H1 (cell line): ENCODE results near the gene FCAMR.

ENCODE experiments used
- ATF2 ChIP-seq: IDR thresholded peaks from 2 replicates; pipeline ENCODE4 v1.6.1; 2012; ENCODE audit warnings: low read length, inconsistent platforms
- CHD2 ChIP-seq: IDR thresholded peaks from 2 replicates; pipeline ENCODE4 v1.6.1; 2012; ENCODE audit warnings: low read length, improper control_type of control experiment
- CTCF ChIP-seq, 3 experiments: IDR thresholded peaks; 1 replicate in 2 of 3; 2 replicates in 1 of 3; pipeline versions ENCODE4 v1.5.1 to v1.6.1; 2011; ENCODE audit warnings: low read length in 3 of 3, mild to moderate bottlenecking in 3 of 3, inconsistent platforms in 2 of 3, low read depth in 1 of 3, moderate library complexity in 1 of 3; ENCODE audit not compliant: insufficient read depth in 1 of 3; ENCODE audit errors: control extremely low read depth in 1 of 3
- EGR1 ChIP-seq: IDR thresholded peaks from 2 replicates; pipeline ENCODE4 v1.6.1; 2011; ENCODE audit warnings: low read depth, low read length, borderline replicate concordance
- EP300 ChIP-seq, 2 experiments: IDR thresholded peaks; 1 replicate in 1 of 2; 2 replicates in 1 of 2; pipeline ENCODE4 v1.6.1; 2011 to 2012; ENCODE audit warnings: low read depth in 2 of 2, low read length in 2 of 2, mild to moderate bottlenecking in 2 of 2, borderline replicate concordance in 1 of 2, inconsistent platforms in 1 of 2, moderate library complexity in 1 of 2
- EZH2 ChIP-seq: fragments of 200-600 bp; sonication (generic); IDR thresholded peaks from 2 replicates; pipeline ENCODE4 v1.7.1; 2012; ENCODE audit warnings: low read depth, mild to moderate bottlenecking, moderate library complexity, low read length, inconsistent platforms; ENCODE audit not compliant: severe bottlenecking
- KDM1A ChIP-seq: fragments of 200-600, 300-600 bp; sonication (generic); IDR thresholded peaks from 2 replicates; pipeline ENCODE4 v1.7.1; 2016; ENCODE audit warnings: mild to moderate bottlenecking, low read length, borderline replicate concordance
- POLR2AphosphoS5 ChIP-seq: IDR thresholded peaks from 2 replicates; pipeline ENCODE4 v1.6.1; 2011; ENCODE audit warnings: low read depth, low read length
- POU5F1 ChIP-seq: IDR thresholded peaks from 2 replicates; pipeline ENCODE4 v1.6.1; 2011; ENCODE audit warnings: low read depth, mild to moderate bottlenecking, low read length, moderate library complexity
- SAP30 ChIP-seq: fragments of 300-600 bp; sonication (generic); IDR thresholded peaks from 2 replicates; pipeline ENCODE4 v1.7.1; 2012; ENCODE audit warnings: low read length, moderate library complexity, mild to moderate bottlenecking, inconsistent platforms; ENCODE audit not compliant: insufficient read depth, insufficient replicate concordance
- SUZ12 ChIP-seq: fragments of 200-600 bp; sonication (generic); IDR thresholded peaks from 2 replicates; pipeline ENCODE4 v1.6.1; 2012; ENCODE audit warnings: mild to moderate bottlenecking, inconsistent platforms, low read length, moderate library complexity, mixed read lengths
- TF ChIP-seq, protein P1 (sequence below): IDR thresholded peaks from 2 replicates; pipeline ENCODE4 v1.6.1; 2011; ENCODE audit warnings: low read length, improper control_type of control experiment

DNA sequence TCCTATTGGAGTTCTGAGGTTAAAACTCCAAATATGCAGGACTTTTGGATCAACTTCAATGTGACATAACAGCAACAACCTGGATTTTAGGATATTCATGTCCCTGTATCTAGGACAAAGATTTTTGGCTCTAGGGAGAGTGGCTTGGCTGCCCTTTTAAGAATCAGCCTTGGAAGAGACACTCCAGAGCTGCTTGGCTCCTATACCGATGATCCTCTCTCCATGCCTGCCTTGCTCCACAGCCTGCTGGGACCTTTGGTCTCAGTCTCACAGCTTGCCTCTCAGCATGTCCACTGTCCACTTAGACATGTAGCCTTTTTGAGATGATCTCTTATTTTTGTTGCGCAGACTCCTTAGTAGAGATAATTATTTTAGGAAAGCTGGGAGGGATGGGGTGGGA, 44.0 kb downstream of the FCAMR start:
- TF ChIP-seq CTCF (IDR thresholded peaks at IDR 0.05; ENCODE audit: control extremely low read depth in 1 of 3, insufficient read depth in 1 of 3, low read depth in 1 of 3, low read length in 3 of 3): no peak
- TF ChIP-seq EGR1: no peak
- TF ChIP-seq EZH2: no peak
- no peak for TF ChIP-seq SAP30
- TF ChIP-seq POLR2AphosphoS5: no peak
- no peak for TF ChIP-seq CHD2
- TF ChIP-seq EP300 (IDR thresholded peaks at IDR 0.05; ENCODE audit: borderline replicate concordance in 1 of 2, low read depth in 2 of 2, low read length in 2 of 2): no peak
- TF ChIP-seq ATF2: no peak
- TF ChIP-seq, protein P1, sequence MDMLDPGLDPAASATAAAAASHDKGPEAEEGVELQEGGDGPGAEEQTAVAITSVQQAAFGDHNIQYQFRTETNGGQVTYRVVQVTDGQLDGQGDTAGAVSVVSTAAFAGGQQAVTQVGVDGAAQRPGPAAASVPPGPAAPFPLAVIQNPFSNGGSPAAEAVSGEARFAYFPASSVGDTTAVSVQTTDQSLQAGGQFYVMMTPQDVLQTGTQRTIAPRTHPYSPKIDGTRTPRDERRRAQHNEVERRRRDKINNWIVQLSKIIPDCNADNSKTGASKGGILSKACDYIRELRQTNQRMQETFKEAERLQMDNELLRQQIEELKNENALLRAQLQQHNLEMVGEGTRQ: no peak
- no peak for TF ChIP-seq KDM1A
- no peak for TF ChIP-seq SUZ12
- no peak for TF ChIP-seq POU5F1
